Sigmoid colon (tissue), 7 donors: ENCODE measurements around the gene DPY19L2. TPM values are rescaled to one million over a fixed set of nuclear protein-coding genes. Genes with fewer than 3 reads are reported as not detected.
"Not testable (repeated sequence)": the region's sequence is repeated elsewhere in the genome, so short reads cannot be mapped to it uniquely, and the experiment has no call there.

Source experiments
- DNase-seq: peaks from one replicate; pipeline ENCODE4 v3.0.0-alpha.2; 2019
- H3K27ac ChIP-seq, 4 donors: fragments of 200-600 bp; sonication (generic); one replicate each; pipeline ENCODE4 v1.5.1; 2016 to 2019; ENCODE audit warnings: mild to moderate bottlenecking in 1 of 4
- H3K27me3 ChIP-seq, 3 donors: fragments of 200-600 bp; sonication (generic); one replicate each; pipeline ENCODE4 v1.5.1; 2019; ENCODE audit warnings: mild to moderate bottlenecking in 1 of 3
- H3K36me3 ChIP-seq, 4 donors: fragments of 200-600 bp; sonication (generic); one replicate each; pipeline ENCODE4 v1.5.1; 2016 to 2019
- H3K4me1 ChIP-seq, 4 donors: fragments of 200-600 bp; sonication (generic); one replicate each; pipeline ENCODE4 v1.5.1; 2017 to 2019
- H3K4me3 ChIP-seq, 4 donors: fragments of 200-600 bp; sonication (generic); one replicate each; pipeline ENCODE4 v1.5.1; 2017 to 2019; ENCODE audit warnings: mild to moderate bottlenecking in 2 of 4, moderate library complexity in 1 of 4
- H3K9me3 ChIP-seq, 4 donors: fragments of 200-600 bp in 3 of 4; sonication (generic) in 3 of 4; one replicate each; pipeline versions ENCODE4 v1.5.1 to v1.6.1; 2013 to 2019
- WGBS, 2 donors: extraction: QIAGEN DNeasy Blood & Tissue Kit; methylation state at CpG; one replicate each; pipeline ENCODE4 v1.1.7; 2013; 5-methylcytosine and 5-hydroxymethylcytosine counted together
- intact Hi-C: fragments of 100-400 bp; cut with DNase I; formaldehyde crosslinking; loops from one replicate; pipeline ENCODE4 v1.15.1; 2023
- polyA plus RNA-seq, 3 donors: library from polyadenylated mRNA; stranded (reverse); fragments of 200-250 nt; gene quantifications; one replicate each; pipeline ENCODE4 v1.2.3, GENCODE V29; 2013
- total RNA-seq, 4 donors: library from RNA; depleted of rRNA; stranded (reverse); fragments of >200 nt; gene quantifications; one replicate each; pipeline ENCODE4 v1.1.0, GENCODE V29; 2016
- TF ChIP-seq, protein P1 (sequence below), 4 experiments: fragments of 450-650 bp in 3 of 4; fragments of 200-600 bp in 1 of 4; IDR thresholded peaks; one replicate each; pipeline ENCODE4 v1.5.1; 2016 to 2019; ENCODE audit warnings: antibody characterized with exemption in 4 of 4, mild to moderate bottlenecking in 3 of 4, moderate library complexity in 2 of 4
- donor health status: healthy with polysubstance abuse.
- donor health status: Bipolar disorder and iron deficiency.
- donor health status: healthy.

The DPY19L2 gene
- total and polyA plus RNA-seq, 7 donors = 1.3 to 28.8 (median 13.5) TPM; not detected in 2

DNA sequence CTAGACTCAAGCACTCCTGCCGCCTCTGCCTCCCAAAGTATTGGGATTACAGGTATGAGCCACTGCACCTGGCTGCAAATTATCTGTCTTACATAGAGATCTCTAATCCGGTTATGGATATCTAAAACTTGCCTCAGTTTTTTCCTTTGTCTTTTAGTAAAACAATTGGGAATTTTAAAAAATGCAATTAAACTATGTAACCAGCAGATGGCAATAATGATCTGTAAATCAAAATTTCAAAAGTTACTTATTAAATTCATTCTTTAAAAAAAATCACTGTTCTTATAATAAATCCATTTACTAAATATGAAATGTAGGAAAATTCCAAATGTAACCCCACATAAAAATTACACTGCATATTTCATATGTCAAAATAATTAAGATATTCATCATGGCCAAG lies 4.3 kb upstream of the DPY19L2 start:
- H3K4me1 ChIP-seq, H3K9me3 ChIP-seq, H3K36me3 ChIP-seq, H3K27ac ChIP-seq, H3K4me3 ChIP-seq, DNase-seq, H3K27me3 ChIP-seq: not testable (repeated sequence)
- TF ChIP-seq, protein P1, sequence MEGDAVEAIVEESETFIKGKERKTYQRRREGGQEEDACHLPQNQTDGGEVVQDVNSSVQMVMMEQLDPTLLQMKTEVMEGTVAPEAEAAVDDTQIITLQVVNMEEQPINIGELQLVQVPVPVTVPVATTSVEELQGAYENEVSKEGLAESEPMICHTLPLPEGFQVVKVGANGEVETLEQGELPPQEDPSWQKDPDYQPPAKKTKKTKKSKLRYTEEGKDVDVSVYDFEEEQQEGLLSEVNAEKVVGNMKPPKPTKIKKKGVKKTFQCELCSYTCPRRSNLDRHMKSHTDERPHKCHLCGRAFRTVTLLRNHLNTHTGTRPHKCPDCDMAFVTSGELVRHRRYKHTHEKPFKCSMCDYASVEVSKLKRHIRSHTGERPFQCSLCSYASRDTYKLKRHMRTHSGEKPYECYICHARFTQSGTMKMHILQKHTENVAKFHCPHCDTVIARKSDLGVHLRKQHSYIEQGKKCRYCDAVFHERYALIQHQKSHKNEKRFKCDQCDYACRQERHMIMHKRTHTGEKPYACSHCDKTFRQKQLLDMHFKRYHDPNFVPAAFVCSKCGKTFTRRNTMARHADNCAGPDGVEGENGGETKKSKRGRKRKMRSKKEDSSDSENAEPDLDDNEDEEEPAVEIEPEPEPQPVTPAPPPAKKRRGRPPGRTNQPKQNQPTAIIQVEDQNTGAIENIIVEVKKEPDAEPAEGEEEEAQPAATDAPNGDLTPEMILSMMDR (IDR thresholded peaks at IDR 0.05) = peak in 2 of 4 experiments; percentile 14 to 35
- WGBS, 2 donors = 27 to 35% methylated on average over 2 of the region's 2 CpGs
- intact Hi-C loops = loop anchor here (5.0 kb wide), 1 partner anchor 130 kb away; no protein-coding TSS in a partner anchor

DNA sequence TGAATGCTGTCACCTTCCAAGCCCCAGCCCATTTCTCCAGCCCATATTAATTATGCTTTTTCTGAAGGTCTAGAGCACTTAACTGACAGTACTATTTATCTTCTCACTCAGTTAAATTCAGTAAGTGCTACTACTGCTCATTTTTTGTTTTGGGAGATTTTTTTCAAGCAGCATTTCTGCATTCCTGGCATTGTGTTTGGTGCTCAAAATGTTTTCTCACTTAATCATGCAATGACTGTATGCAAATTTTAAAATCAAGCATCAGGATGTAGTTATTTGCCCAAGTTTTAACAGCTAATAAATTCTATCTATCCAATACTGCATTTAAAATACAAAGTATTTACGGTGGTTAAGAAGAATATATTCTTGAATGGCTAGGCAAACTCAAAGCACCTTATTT lies 1.6 kb upstream of the DPY19L2 start:
- intact Hi-C loops = loop anchor here (5.0 kb wide), 2 partner anchors 132 to 512 kb away; no protein-coding TSS in a partner anchor
- not testable (repeated sequence) for H3K9me3 ChIP-seq, H3K36me3 ChIP-seq, H3K4me1 ChIP-seq, H3K27ac ChIP-seq, H3K4me3 ChIP-seq, H3K27me3 ChIP-seq, DNase-seq
- 90 to 93% methylated on average over 1 of the region's 1 CpG for WGBS, 2 donors

DNA sequence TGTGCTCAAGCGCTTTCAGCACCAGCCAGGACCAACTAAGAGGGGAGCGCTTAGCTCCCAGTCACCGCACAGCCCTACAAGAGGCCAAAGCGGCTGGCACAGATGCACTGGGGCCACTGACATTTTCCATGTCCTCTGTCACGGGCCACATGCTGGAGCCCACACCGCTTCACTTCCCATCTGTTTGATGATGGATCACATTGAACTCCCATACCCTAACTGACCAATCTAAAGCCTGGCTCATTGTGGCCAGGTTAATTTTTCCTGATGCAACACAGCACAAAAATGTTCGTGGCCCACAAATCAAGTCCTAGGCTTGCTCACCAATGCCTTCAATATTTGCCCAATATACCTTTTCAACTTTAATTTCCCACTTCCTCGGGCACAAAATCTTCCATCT lies 1.1 kb upstream of the DPY19L2 start:
- peak overlapping the region in 3 of 4 donors; percentile 57 to 71 (median 60) for H3K4me3 ChIP-seq
- intact Hi-C loops = loop anchor here (5.0 kb wide), 1 partner anchor 513 kb away; no protein-coding TSS in a partner anchor
- 61 to 66% methylated on average over 5 to 6 of the region's 8 CpGs for WGBS, 2 donors

DNA sequence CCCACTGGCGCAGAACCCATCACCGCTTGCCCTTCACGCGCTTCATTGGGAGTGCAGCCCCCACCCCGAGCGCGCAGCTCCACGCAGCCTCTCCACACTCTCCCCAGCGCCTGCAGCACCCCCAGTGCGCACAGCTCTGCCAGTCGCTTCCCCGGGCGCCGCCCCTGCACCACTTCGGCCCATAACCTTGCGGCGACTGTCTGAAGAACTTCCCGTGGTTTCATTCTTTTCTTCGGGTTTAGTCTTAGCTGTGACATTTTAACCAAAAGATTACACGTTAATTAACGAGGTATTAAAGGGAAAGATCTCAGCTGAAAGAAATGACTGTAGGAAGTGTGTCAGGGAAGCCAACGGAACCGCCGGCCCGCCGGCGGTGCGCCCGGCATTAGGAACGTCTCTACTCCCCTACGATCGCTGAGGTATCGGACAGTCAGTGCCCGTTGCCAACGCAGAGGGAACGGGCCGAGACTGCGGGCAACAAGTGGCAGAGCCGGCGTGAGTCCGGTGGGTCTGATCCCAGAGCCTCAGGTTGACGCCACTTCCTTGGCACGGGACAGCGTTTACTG lies 590 bp upstream of the DPY19L2 start:
- DNase-seq = peak; percentile 62
- peak overlapping the region; percentile 78 to 87 (median 82) for H3K27ac ChIP-seq
- intact Hi-C loops = loop anchor here (5.0 kb wide), 1 partner anchor 513 kb away; no protein-coding TSS in a partner anchor

More for the DNA sequence above, 1.1 kb upstream of the DPY19L2 start:
- H3K9me3 ChIP-seq, H3K36me3 ChIP-seq, DNase-seq, H3K27me3 ChIP-seq, H3K4me1 ChIP-seq: not testable (repeated sequence)
- H3K27ac ChIP-seq = peak overlapping the region; percentile 78 to 87 (median 82)

DNA sequence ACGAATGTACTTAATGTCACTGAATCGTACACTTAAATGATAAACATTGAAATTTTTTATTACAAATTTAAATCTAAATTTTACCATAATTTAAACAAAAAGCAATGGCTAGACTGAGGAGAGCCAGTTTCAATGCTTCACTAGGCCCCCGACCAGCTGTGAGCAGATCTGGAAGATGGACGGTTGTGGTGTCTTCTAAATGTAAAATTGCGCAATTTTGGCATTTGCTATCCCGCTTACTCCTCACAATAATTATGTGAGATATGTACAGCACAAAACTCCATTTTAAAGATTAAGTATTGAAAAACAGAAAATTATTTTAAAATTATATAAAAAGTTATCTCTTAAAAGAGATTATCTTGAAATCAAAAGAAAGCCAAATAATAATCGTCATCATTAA lies 5.3 kb downstream of the DPY19L2 start:
- H3K9me3 ChIP-seq, intact Hi-C loops, DNase-seq, H3K27ac ChIP-seq, H3K4me3 ChIP-seq, H3K4me1 ChIP-seq, H3K27me3 ChIP-seq, H3K36me3 ChIP-seq: not testable (repeated sequence)
- 86 to 88% methylated on average over 7 of the region's 7 CpGs for WGBS, 2 donors

More for the DNA sequence above, 590 bp upstream of the DPY19L2 start:
- H3K9me3 ChIP-seq, H3K36me3 ChIP-seq, H3K4me1 ChIP-seq, H3K27me3 ChIP-seq: not testable (repeated sequence)
- 1% methylated on average over 44 of the region's 44 CpGs for WGBS, 2 donors
- H3K4me3 ChIP-seq = peak overlapping the region; percentile 42 to 71 (median 58)

DNA sequence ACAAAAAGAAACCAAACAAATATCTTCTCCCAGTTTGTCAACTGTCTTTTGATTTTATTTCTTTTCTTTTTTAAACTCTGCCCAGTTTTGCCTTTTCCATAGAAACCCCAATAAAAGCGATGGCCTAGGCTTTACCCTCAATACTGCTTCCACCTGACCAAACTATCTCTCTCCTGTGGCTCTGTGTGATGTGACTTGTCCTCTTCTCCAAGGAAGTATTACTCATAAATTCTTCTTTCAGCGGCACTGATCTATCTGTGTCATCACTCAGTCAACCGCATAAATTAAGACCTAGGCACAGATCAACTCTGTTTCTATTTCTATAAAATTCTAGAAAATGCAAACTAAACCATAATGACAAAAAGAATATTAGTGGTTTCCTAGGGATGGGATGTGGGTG lies 9.8 kb downstream of the DPY19L2 start:
- H3K4me3 ChIP-seq, H3K9me3 ChIP-seq, H3K36me3 ChIP-seq, H3K27me3 ChIP-seq, H3K4me1 ChIP-seq, intact Hi-C loops, H3K27ac ChIP-seq, DNase-seq: not testable (repeated sequence)
- 83 to 95% methylated on average over 3 of the region's 3 CpGs for WGBS, 2 donors

DNA sequence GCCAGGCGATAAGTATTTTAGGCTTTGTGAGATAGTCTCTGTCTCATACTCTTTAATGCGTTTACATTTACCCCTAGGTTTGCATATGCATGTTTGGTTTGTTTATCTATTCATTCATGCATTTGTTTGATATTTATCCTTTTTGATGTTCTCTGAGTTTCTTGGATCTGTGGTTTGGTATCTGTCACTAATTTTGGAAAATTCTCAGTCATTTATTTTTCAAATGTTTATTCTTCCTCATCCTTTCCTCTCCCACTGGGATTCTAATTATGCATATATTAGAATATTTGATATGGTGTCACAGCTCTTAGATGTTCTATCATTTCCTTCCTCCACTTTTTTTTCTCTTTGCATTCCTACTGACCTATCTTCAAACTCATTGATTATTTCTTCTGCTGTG lies 11.9 kb downstream of the DPY19L2 start:
- H3K36me3 ChIP-seq, H3K4me1 ChIP-seq, H3K9me3 ChIP-seq, H3K27me3 ChIP-seq, DNase-seq, H3K4me3 ChIP-seq, intact Hi-C loops, H3K27ac ChIP-seq: not testable (repeated sequence)
- 89 to 96% methylated on average over 2 of the region's 2 CpGs for WGBS, 2 donors

DNA sequence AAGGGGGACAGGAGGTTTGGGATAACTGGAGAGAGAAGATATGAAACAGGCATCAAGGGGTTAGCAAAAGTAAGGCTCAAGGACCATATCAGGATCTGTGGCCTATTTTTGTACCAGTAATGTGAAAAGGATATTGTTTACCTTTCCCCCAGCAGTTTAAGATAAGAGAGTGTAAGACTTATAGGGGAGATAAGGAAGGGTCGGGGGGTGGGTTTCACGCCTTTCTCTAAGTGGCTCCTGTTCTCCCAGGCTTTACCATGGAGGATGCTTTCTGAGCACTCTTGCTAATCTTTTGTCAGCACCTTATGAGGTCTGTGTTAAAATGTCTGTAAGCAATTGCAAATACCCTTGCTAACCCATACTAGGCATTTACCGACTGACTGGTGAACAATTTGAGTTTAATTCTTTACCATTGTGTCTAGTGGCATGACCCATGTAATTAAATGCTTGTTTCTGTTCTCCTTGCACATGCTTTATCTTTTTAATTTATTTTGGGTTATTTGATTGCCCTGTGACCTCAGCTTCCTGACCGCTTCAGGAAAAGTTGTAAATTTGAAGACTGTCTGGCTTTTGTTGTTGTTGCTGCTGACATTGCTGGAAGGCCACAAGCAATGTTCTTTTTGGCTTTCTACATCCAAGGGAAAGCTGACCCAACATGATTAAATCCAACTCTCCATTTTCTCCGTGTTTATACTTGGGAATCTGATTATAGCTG lies 12.6 kb downstream of the DPY19L2 start:
- H3K27ac ChIP-seq, H3K9me3 ChIP-seq, H3K27me3 ChIP-seq, H3K4me1 ChIP-seq, H3K36me3 ChIP-seq, intact Hi-C loops, DNase-seq, H3K4me3 ChIP-seq: not testable (repeated sequence)
- 56 to 64% methylated on average over 5 of the region's 5 CpGs for WGBS, 2 donors

DNA sequence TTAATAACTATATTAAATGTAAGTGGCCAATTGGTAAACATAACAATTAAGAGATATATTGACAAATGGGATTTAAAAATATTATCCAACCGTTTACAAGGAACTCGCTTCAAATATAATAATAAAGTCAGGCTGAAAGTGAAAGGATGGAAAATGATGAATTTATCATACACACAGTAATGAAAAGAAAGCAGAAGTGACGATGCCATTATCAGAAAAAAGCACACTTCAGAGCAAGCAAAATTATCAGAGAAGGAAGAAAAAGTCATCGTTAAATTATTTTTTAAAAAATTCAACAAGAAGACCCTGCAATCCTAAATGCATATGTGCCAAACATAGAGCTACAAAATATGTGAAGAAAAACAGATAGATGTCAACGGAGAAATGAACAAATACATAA lies 13.8 kb downstream of the DPY19L2 start:
- WGBS, 2 donors = 54 to 84% methylated on average over 5 of the region's 5 CpGs
- H3K9me3 ChIP-seq, H3K4me1 ChIP-seq, H3K4me3 ChIP-seq, DNase-seq, H3K27ac ChIP-seq, intact Hi-C loops, H3K36me3 ChIP-seq, H3K27me3 ChIP-seq: not testable (repeated sequence)

DNA sequence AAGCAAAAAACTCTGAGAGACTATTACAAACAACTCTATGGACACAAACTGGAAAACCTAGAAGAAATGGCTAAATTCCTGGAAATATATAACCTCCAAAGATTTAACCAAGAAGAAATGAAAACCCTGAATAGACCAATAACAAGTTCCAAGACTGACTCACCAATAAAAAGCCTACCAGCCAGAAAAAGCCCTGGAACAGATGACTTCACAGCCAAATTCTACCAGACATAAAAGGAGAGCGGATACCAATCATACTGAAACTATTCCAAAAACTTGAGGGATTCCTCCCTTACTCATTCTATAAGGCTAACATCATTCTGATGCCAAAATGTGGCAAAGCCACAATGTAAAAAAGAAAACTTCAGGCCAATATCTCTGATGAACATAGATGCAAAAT lies 18.8 kb downstream of the DPY19L2 start:
- H3K27me3 ChIP-seq, H3K27ac ChIP-seq, intact Hi-C loops, H3K36me3 ChIP-seq, H3K9me3 ChIP-seq, DNase-seq, H3K4me1 ChIP-seq, H3K4me3 ChIP-seq: not testable (repeated sequence)
- 92 to 94% methylated on average over 1 of the region's 1 CpG for WGBS, 2 donors

DNA sequence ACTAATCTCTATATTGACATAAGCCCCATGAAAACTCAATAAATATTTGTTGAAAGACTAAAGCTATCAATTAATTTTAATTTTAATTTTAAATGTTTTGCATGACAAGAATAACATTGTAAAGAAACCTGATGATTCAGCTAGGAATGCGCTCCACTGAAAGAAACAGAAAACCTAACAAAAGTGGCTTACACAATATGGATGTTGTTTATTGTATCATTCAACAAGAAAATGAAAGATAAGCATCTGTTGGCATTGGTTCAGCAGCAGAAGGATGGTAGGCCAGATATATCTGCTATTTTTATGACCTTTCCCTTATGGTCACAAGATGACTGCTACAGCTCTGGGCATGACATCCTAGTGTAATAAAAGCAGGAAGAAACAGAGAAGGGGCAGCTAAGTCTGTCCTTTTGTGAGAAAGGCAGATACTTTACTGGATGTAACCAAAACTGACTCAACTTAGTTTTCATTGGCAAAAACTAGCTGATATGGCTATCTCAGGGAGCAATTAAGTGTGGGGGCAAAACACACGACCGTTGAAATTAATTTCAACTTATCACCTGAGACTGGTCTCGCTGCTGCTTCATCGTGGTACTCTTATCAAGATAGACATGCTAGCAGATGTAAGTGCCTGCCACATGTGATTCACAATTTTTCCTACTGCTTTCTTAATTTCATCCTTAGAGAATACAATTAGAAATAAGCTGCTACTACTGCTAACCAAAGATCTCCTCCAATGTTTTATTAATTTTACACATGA lies 24.7 kb downstream of the DPY19L2 start:
- H3K27ac ChIP-seq, H3K4me3 ChIP-seq, intact Hi-C loops, DNase-seq, H3K4me1 ChIP-seq, H3K36me3 ChIP-seq, H3K9me3 ChIP-seq, H3K27me3 ChIP-seq: not testable (repeated sequence)
- WGBS, 2 donors = 66 to 78% methylated on average over 5 of the region's 5 CpGs

DNA sequence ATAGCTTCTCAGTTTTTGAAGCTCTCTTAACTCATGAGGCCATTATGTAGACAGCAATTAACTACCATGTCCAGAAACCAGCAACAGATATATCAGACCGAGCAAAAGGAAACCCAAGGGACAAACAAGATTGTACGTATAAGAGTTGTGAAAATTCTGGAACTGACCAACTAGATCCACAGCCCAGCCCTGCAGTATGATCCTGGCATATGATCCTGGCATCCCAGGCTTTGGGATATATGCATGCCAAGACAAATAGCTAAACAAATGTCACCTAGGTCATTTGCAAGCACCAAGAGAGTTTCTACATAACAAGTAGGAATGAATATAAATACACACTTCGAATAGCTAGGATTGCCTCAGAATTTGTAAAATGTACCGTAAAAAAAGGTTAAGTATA lies 44.0 kb downstream of the DPY19L2 start:
- DNase-seq, intact Hi-C loops, H3K27me3 ChIP-seq, H3K36me3 ChIP-seq, H3K4me1 ChIP-seq, H3K27ac ChIP-seq, H3K4me3 ChIP-seq, H3K9me3 ChIP-seq: not testable (repeated sequence)
- WGBS, 2 donors = 92% methylated on average over 4 of the region's 4 CpGs
